ENCODE data around the gene ELP1.
A peak's percentile ranks its signal among the peaks of the same experiment; 100 is the strongest.

ELP1 gene

GRCh38 chr9:108836319-108836718, 97.6 kb downstream of the ELP1 start:
- no peak overlapping the region for H3K27ac Mint-ChIP-seq
- H3K4me3 Mint-ChIP-seq, result no peak overlapping the region
- H3K4me1 Mint-ChIP-seq, result peaks cover 12% of the 10 kb centered on the region
- no peaks in the 10 kb centered on the region for H3K27me3 Mint-ChIP-seq (ENCODE audit: low read depth)
- no peaks in the 10 kb centered on the region for H3K36me3 Mint-ChIP-seq (ENCODE audit: low read depth)
- TF ChIP-seq, protein P1, sequence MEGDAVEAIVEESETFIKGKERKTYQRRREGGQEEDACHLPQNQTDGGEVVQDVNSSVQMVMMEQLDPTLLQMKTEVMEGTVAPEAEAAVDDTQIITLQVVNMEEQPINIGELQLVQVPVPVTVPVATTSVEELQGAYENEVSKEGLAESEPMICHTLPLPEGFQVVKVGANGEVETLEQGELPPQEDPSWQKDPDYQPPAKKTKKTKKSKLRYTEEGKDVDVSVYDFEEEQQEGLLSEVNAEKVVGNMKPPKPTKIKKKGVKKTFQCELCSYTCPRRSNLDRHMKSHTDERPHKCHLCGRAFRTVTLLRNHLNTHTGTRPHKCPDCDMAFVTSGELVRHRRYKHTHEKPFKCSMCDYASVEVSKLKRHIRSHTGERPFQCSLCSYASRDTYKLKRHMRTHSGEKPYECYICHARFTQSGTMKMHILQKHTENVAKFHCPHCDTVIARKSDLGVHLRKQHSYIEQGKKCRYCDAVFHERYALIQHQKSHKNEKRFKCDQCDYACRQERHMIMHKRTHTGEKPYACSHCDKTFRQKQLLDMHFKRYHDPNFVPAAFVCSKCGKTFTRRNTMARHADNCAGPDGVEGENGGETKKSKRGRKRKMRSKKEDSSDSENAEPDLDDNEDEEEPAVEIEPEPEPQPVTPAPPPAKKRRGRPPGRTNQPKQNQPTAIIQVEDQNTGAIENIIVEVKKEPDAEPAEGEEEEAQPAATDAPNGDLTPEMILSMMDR (IDR thresholded peaks at IDR 0.05; ENCODE audit: unreplicated experiment in 3 of 3), result no peak
- no peaks in the 10 kb centered on the region for H3K9me3 Mint-ChIP-seq

DNA sequence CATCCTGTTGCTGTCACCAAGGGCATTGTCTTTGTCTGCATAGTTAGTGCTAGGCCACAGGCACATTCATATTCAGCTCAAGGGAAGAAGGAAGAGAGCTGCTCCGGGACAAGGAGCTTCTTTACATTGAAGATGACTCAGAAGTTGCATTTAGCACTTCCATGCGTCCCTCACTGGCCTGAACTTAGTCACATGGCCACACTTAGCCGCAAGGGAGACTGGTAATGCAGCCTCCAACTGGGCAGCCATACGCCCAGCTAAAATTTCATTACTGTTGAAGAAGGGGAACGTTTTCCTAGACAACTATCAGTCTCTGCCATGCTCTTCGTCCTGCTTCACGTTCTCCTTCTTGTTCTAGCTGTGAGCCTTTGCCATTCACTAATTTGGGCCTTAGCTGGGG, 98.1 kb downstream of the ELP1 start:
- Mint-ChIP-seq H3K4me3 (no peak overlapping the region), H3K9me3 (no peaks in the 10 kb centered on the region), H3K27ac (no peak overlapping the region), H3K36me3 (ENCODE audit: low read depth) (no peaks in the 10 kb centered on the region), H3K4me1 (peaks cover 12% of the 10 kb centered on the region), H3K27me3 (ENCODE audit: low read depth) (peaks cover under 1% of the 10 kb centered on the region)
- TF ChIP-seq, protein P1 (IDR thresholded peaks at IDR 0.05; ENCODE audit: unreplicated experiment in 3 of 3), result no peak

GRCh38 chr9:108834959-108835665, 98.8 kb downstream of the ELP1 start:
- Mint-ChIP-seq H3K27ac (peak overlapping the region in 1 of 3 experiments; percentile 3), H3K27me3 (ENCODE audit: low read depth) (peaks cover 3% of the 10 kb centered on the region), H3K9me3 (no peaks in the 10 kb centered on the region), H3K4me1 (peaks cover 12% of the 10 kb centered on the region), H3K36me3 (ENCODE audit: low read depth) (no peaks in the 10 kb centered on the region), H3K4me3 (no peak overlapping the region)
- TF ChIP-seq, protein P1 (IDR thresholded peaks at IDR 0.05; ENCODE audit: unreplicated experiment in 3 of 3), result no peak

DNA sequence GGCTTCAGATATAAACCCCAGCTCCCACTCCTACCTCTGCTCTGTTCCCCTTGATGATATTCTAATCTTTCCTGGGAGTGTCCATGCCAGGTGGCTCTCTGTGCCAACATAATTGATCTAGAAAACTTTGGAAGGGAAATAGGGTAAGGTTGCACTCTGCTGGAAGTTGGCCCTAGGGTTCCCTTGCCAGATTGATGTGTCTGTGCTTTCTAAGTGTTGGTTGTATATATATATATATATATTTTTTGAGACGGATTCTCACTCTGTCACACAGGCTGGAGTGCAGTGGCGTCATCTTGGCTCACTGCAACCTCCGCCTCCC, 101.8 kb downstream of the ELP1 start:
- no peaks in the 10 kb centered on the region for H3K9me3 Mint-ChIP-seq
- TF ChIP-seq, protein P1 (IDR thresholded peaks at IDR 0.05; ENCODE audit: unreplicated experiment in 3 of 3), result no peak
- H3K27me3 Mint-ChIP-seq (ENCODE audit: low read depth), result peaks cover 13% of the 10 kb centered on the region
- H3K27ac Mint-ChIP-seq, result no peak overlapping the region
- no peaks in the 10 kb centered on the region for H3K36me3 Mint-ChIP-seq (ENCODE audit: low read depth)
- H3K4me1 Mint-ChIP-seq, result peaks cover 12% of the 10 kb centered on the region
- no peak overlapping the region for H3K4me3 Mint-ChIP-seq

DNA sequence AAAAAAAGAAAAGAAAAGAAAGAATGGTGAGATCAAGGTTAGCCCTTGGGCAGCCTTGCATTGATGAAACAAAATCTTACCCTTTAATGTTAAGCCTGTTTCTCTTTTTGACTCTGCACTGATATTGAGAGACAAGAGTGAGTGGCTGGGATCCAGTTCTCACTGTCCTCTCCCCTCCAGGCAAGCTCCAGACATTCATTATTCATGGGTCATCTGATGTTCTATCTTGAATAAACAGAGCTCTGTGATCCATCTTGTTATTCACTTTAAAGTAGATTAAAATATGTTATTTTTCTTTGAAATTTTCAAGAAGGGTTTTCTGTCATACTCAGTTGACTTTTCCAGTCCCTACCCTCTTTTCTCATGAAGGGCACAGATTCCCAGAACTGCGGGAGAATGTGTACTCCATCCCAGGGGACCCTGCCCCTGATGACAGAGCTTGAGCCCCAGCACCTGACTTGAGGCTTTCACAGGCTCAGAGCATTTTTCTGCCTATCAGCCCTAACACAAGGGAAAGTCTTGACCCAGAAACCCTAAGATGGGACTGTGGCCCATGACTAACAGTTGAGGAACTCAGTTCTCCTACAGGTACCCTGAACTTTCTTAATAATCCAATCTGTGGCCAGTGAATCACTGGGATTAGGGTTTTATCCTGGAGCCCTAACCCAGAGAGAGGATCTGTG, 102.3 kb downstream of the ELP1 start:
- H3K9me3 Mint-ChIP-seq, result no peaks in the 10 kb centered on the region
- no peak overlapping the region for H3K4me3 Mint-ChIP-seq
- H3K36me3 Mint-ChIP-seq (ENCODE audit: low read depth), result no peaks in the 10 kb centered on the region
- H3K27me3 Mint-ChIP-seq (ENCODE audit: low read depth), result peaks cover 13% of the 10 kb centered on the region
- H3K27ac Mint-ChIP-seq, result no peak overlapping the region
- H3K4me1 Mint-ChIP-seq, result peaks cover 12% of the 10 kb centered on the region
- TF ChIP-seq, protein P1 (IDR thresholded peaks at IDR 0.05; ENCODE audit: unreplicated experiment in 3 of 3), result no peak

- TF ChIP-seq, protein P1 (IDR thresholded peaks at IDR 0.05; ENCODE audit: unreplicated experiment in 3 of 3), result no peak
- Mint-ChIP-seq H3K27ac (no peak overlapping the region), H3K9me3 (peaks cover 6% of the 10 kb centered on the region), H3K36me3 (ENCODE audit: low read depth) (no peaks in the 10 kb centered on the region), H3K27me3 (ENCODE audit: low read depth) (peaks cover 18% of the 10 kb centered on the region), H3K4me1 (peaks cover 7% of the 10 kb centered on the region), H3K4me3 (no peak overlapping the region)
Observed at GRCh38 chr9:108830272-108830671, 103.7 kb downstream of the ELP1 start.

All from nephron (organoid).